Left renal pelvis (tissue), 4 donors: ENCODE measurements around the gene RPL13A. TPM values are rescaled to one million over a fixed set of nuclear protein-coding genes. Genes with fewer than 3 reads are reported as not detected.
"Not testable (repeated sequence)": the region's sequence is repeated elsewhere in the genome, so short reads cannot be mapped to it uniquely, and the experiment has no call there.

Source experiments
- DNase-seq, 4 donors: peaks; one replicate each; pipeline ENCODE4 v3.0.0-alpha.2; 2013; ENCODE audit warnings: low read depth in 4 of 4, low spot score in 3 of 4
- polyA plus RNA-seq, 4 donors: library from polyadenylated mRNA; unstranded; fragments of 120-200 nt; gene quantifications; one replicate each; pipeline ENCODE4 v1.2.1, GENCODE V29; 2013; ENCODE audit not compliant: insufficient read length in 4 of 4

Gene RPL13A
- polyA plus RNA-seq, 4 donors, result 2,432 to 3,072 (median 2,712) TPM

DNA sequence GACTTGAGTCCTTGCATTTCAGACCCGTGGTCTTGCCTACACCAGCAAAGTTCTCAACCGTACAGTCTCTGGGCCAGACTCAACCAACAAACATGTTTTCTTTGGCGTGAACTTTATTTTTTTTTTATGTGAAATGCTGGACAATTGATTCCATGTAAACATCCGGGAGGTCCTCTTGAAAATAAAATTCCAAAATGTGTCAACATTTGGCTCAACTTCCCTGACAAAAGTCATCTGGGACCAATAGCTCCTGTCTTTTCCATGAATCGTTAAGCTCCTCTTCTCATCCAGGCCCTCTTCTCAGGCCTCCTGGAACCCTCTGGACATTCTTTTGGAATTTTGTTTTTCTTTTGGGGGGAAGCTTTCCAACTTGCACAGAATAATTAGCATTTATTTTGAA, 31.6 kb upstream of the RPL13A start:
- peak in 2 of 4 donors; percentile 57 to 59 for DNase-seq

DNA sequence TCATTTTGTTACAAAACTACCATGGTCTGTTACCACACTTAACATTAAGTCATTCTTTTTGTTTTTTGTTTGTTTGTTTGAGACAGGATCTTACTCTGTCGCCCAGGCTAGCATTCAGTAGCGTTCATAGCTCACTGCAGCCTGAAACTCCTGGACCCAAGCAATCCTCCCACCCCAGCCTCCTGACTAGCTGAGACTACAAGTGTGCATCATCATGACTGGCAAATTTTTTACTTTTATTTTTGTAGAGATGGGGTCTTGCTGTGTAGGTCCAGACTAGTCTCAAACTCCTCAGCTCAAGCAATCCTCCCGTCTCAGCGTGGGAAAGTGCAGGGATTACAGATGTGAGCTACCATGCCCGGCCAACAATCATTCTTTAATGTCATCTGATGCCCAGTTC, 31.1 kb upstream of the RPL13A start:
- no peak for DNase-seq

DNA sequence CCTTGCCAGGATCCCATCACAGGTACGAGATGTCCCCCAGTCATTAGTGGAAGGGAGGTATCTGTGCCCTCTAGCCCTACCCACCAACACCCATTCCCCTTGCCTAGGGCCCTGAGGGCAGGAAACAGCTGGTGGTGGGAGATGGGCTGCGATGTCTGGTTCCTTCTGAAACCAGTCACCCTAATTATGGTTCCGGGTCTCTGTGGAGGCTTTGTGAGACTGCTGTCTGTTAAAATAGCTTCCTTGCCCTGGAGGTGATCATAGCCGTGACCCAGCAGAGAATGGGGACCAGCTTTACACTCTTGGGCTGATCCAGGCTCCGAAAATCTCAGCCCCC, 28.9 kb upstream of the RPL13A start:
- DNase-seq, result no peak

DNA sequence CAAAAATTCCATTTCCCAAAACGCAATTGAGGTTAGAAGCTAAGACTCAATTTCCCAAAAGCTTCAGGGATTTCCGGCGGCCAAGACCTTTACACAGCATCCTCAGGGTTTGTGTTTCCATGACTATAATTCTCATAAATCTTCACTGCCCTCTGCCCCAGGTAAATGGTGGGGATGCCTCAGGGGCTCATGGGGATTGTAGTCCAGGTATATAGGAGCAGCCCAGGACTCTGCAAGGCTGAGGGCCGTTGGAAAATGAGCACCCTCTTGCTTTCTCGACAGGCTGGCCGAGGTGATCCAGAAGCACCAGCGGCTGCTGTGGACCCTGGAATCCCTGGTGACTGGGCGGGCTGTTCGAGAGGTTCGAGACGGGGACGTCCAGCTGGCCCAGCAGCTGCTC, 28.0 kb upstream of the RPL13A start:
- DNase-seq, result no peak

DNA sequence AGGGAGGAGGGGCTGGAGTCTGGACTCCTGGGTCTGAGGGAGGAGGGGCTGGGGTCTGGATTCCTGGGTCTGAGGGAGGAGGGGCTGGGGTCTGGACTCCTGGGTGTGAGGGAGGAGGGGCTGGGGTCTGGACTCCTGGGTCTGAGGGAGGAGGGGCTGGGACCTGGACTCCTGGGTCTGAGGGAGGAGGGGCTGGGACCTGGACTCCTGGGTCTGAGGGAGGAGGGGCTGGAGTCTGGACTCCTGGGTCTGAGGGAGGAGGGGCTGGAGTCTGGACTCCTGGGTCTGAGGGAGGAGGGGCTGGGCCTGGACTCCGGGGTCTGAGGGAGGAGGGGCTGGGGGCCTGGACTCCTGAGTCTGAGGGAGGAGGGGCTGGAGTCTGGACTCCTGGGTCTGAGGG, 26.3 kb upstream of the RPL13A start:
- DNase-seq, result not testable (repeated sequence)

DNA sequence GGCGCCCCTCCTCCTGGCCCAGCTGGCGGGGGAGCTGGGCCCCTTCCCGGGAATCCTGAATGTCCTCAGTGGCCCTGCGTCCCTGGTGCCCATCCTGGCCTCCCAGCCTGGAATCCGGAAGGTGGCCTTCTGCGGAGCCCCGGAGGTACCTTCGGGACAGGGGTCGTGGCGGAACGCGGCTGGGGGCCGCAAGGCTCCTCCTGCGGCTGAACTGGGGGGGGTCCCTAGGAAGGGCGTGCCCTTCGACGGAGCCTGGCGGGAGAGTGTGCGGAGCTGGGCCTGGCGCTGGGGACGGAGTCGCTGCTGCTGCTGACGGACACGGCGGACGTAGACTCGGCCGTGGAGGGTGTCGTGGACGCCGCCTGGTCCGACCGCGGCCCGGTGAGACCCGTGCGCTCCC, 25.8 kb upstream of the RPL13A start:
- no peak for DNase-seq

DNA sequence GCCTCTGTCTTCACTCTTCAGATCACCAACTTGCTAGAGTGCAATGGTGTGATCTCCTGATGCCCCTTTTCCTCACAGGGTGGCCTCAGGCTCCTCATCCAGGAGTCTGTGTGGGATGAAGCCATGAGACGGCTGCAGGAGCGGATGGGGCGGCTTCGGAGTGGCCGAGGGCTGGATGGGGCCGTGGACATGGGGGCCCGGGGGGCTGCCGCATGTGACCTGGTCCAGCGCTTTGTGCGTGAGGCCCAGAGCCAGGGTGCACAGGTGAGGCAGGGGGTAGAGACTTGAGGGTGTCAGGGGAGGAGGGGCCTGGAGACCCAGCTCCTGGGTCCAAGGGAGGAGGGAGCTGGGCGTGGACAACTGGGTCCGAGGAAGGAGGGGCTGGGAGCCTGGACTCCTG, 24.9 kb upstream of the RPL13A start:
- no peak for DNase-seq

DNA sequence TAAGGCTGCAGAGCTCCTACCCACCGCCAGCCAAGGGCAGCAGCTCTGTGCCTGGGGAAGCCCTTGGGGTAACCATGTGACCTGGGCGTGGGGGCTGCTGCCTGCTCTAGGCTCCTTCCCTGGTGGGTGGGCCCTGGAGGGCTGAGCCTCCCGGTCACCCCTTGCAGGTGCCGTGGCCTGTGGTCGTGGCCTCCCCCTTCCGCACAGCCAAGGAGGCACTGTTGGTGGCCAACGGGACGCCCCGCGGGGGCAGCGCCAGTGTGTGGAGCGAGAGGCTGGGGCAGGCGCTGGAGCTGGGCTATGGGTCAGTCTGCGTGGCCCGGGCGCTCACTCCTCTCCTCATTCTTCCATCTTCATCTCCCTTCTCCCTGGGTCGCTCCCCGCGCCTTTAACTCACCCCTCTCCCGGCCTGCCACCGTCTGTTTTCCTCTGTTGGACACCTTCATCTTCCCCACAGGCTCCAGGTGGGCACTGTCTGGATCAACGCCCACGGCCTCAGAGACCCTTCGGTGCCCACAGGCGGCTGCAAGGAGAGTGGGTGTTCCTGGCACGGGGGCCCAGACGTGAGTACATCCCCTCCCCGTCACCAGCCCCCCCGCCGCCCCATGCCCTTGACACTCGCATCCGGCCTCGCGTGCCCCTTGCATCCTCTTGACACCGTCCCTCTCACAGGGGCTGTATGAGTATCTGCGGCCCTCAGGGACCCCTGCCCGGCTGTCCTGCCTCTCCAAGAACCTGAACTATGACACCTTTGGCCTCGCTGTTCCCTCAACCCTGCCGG, 23.3 kb upstream of the RPL13A start:
- DNase-seq, result no peak

DNA sequence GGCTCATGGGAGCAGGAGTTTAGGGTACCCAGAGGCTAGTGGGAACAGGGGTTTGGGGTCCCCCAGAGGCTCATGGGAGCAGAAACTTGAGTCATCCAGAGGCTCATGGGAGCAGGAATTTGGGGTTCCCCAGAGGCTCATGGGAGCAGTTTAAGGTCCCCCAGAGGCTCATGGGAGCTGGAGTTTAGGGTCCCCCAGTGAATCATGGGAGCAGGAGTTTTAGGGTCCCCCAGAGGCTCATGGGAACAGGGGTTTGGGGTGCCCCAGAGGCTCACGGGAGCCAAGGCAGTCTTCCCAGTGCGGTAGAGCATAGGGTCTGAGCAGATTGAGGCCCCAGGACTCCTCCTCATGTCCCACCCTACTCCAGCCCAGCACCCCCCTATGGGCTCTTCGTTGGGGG, 22.0 kb upstream of the RPL13A start:
- DNase-seq, result no peak

DNA sequence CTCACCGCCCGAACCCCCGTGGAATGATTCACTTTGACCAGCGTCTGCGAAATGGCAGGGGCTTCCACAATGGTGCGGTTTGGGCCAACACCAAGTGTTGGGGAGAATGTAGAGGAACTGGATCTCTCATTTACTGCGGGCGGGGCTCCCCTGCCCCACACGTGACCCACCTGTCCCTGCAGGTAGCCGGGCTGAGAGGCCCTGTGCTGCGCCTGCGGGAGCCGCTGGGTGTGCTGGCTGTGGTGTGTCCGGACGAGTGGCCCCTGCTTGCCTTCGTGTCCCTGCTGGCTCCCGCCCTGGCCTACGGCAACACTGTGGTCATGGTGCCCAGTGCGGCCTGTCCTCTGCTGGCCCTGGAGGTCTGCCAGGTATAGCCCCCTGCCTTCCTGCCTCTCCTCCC, 19.2 kb upstream of the RPL13A start:
- DNase-seq, result no peak

DNA sequence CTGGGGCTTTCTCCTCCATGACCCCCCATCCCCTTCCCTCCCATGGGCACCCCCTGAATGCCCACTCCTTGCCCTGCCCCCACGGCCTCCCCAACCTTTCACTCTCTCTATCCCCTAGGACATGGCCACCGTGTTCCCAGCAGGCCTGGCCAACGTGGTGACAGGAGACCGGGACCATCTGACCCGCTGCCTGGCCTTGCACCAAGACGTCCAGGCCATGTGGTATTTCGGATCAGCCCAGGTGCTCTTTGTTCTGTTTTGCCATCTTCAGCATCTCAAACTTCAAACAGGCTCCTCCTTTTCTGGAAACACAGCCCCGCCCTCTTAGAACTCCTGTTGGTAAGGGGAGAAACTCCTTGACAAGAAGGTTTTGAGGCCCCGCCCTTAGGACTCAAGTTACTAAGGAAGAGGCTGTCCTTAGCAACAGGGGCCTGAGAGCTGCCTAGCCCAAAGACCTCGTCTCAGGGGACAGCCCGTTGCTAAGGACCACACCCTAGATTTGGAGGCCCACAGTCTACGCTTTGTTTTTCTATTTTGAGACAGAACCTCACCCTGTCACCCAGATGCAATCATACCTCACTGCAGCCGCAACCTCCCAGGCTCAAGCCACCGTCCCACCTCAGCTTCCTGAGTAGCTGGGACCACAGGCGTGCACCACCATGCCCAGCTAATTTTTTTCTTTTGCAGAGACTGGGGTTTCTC, 18.5 kb upstream of the RPL13A start:
- no peak for DNase-seq

DNA sequence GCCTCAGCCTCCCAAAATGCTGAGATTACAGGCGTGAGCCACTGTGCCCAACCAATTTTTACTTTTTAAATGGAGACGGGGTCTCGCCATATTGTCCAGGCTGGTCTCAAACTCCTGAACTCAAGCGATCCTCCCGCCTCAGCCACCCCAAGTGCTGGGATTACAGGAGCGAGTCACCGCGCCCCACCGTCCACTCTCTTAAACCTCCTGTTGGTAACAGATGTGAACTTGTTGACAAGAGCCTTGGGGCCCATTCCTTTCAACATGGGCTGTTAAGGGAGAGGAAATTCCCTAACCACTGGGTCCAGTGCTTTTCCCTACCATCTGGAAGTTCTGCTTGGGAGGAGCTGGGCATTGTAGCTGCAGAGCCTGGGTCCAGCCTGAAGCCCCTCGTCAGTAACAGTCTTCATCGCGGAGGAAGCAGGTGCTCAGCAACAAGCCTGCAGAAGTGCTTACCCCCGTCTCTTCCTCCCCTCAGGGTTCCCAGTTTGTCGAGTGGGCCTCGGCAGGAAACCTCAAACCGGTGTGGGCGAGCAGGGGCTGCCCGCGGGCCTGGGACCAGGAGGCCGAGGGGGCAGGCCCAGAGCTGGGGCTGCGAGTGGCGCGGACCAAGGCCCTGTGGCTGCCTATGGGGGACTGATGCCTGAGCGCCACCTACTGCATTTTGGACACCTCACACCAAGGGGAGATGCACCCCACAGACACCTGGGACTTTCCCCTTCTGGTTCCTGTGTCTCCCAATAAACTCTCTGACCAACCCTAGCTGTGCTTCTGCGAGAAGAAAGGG, 17.4 kb upstream of the RPL13A start:
- DNase-seq, result no peak

DNA sequence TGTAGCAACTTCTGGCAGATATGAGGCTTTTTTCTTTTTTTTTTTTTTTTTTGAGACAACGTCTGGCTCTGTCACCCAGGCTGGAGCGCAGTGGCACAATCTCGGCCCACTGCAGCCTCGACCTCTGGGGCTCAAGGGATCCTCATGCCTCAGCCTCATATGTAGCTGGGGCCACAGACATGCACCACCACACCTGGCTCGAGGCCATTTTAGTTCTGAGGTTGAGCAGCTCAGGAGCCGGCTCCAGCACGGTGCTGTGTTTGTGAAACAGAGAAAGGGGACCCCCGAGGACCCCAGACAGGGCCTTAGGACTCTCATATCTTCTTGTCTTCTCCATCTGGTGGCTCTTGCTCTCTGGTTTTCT, 16.8 kb upstream of the RPL13A start:
- no peak for DNase-seq

DNA sequence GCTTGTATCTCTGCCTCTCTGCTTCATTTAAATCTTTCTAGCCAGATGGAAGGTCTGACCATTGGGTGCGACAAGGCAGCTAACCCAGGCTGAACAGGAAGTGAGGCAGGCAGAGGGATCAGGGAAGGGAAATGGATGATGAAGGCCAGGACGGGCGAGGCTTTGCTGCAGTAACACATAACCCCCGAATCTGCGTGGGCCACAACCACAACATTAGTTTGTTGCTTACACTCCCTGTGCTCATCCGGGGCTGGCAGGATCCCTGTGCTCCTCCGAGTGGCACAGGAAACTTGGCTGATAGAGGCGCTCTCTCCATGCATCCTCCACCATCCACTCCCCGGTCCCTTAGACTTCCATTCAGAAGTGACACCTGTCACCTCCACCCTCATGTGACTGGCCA, 14.5 kb upstream of the RPL13A start:
- no peak for DNase-seq

DNA sequence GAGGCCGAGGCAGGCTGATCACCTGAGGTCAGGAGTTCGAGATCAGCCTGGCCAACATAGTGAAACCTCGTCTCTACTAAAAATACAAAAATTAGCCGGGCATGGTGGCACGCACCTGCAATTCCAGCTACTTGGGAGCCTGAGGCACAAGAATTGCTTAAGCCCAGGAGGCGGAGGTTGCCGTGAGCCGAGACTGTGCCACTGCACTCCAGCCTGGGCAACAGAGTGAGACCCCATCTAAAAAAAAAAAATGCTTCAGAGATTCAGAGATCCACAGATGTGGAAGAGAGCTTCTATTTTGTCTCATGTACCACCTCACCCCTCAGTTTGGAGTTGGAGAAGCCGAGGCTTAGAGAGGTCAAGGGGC, 13.9 kb upstream of the RPL13A start:
- DNase-seq, result not testable (repeated sequence)

DNA sequence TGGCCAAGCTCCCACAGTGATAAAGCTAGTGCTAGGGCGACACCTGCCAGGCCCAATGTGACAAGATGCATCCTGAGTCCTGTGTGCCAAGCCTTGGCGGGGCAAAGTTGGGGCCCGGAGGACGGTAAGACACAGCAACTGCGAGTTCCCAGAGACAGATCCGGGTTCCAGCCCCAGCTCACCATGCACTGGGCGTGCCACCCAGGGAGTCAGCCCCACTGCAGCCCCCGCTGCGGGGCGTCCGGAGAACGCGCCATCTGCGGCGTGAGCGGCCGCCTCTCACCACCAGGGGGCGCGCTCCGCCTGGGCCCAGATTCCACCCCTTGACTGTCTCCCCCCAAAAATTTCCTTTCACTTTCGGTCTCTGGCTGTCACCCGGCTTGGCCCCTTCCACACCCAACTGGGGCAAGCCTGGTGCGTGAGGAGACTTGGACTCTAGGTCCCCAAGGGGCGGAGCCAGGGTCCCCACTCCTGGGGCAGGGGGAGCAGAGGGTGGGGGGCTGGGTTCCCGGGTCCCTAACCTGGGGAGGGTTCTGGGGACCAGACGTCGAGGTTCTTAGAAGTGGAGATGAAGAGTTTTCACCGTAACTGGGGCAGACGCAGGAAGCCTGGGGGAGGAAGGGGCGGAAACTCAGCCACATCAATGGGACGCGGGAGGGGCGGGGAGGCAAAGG, 13.4 kb upstream of the RPL13A start, which contains the start of gene FLT3LG:
TSS of gene FLT3LG (plus strand) at position 348 of the 674 bp plus-strand sequence. CDS start 425 bp downstream, outside the sequence.
- DNase-seq, result no peak

DNA sequence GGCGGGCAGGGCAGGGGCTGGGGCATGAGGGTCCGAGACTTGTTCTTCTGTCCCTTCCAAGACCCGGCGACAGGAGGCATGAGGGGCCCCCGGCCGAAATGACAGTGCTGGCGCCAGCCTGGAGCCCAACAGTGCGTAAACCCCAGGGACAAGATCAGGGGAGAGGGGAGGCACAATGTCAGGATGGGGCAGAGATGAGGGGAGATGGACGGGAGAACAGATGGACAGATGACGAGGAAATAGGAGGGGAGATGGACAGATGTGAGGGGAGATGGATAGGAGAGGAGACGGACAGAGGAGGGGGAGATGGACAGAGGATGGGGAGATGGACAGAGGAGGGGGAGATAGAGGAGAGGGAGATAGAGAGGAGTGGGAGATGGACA, 12.9 kb upstream of the RPL13A start:
- no peak for DNase-seq

DNA sequence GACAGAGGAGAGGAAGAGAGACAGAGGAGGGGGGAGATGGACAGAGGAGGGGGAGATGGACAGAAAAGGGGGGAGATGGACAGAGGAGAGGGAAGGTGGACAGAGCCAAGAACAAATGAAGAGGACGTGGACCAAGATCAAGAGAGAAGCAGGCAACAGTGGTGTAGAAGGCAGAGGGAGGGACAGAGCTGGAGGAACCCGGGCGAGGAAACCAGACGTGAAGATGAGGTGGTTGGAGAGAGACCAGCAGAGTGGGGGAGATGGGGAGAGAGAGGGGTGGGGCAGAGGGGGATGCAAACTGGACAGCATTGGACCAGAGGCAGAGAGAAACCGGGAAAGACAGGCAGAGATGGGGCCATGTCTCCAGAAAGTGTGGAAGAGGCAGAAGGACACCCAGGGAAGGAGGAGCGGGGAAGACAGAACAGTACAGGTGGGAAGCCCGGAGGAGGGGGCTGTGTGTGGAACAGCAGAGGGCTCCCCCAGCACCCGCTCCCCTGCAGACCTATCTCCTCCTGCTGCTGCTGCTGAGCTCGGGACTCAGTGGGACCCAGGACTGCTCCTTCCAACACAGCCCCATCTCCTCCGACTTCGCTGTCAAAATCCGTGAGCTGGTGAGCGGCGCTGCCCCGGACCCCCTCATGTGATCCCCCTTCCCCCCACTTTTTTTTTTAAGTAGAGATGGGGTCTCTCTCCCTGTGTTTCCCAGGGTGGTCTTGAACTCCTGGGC, 12.1 kb upstream of the RPL13A start:
- no peak for DNase-seq

DNA sequence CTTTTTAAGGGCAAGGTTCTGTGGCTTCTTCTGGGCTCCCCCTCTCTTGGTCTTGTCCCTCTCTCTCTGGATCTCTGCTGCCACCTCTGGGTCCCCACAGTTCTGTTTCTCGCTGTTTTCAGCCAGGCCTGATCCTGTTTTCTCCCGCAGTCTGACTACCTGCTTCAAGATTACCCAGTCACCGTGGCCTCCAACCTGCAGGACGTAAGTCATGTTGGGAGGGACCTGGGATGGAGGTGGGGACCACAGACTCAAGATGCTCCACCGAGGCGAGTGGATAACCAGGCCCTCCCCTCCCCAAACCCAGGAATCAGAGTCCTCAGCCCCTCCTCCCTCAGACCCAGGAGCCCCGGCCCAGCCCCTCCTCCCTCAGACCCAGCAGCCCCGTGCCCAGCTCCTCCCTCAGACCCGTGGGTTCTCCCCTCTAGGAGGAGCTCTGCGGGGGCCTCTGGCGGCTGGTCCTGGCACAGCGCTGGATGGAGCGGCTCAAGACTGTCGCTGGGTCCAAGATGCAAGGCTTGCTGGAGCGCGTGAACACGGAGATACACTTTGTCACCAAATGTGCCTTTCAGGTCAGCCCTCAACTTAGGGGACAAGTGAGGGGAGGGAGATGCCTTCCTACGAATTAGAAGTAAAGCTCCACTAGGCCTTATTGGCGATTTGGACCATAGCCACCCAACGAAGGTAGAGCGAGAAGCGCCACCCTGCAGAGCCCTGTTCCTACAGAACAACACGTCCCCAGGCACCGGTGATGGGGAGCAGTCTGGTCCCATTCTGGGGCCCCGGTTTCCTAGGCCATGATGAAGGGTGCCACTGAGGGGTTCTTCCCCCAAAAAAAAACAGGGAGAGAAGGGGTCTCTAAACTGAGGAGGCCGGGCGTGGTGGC, 11.2 kb upstream of the RPL13A start:
- DNase-seq, result no peak
